Measurements from ENCODE around the gene TSEN54. TPM values are rescaled to one million over a fixed set of nuclear protein-coding genes. Genes with fewer than 3 reads are reported as not detected.

TSEN54 gene
- total RNA-seq, 1 donor = 8.0 TPM

DNA sequence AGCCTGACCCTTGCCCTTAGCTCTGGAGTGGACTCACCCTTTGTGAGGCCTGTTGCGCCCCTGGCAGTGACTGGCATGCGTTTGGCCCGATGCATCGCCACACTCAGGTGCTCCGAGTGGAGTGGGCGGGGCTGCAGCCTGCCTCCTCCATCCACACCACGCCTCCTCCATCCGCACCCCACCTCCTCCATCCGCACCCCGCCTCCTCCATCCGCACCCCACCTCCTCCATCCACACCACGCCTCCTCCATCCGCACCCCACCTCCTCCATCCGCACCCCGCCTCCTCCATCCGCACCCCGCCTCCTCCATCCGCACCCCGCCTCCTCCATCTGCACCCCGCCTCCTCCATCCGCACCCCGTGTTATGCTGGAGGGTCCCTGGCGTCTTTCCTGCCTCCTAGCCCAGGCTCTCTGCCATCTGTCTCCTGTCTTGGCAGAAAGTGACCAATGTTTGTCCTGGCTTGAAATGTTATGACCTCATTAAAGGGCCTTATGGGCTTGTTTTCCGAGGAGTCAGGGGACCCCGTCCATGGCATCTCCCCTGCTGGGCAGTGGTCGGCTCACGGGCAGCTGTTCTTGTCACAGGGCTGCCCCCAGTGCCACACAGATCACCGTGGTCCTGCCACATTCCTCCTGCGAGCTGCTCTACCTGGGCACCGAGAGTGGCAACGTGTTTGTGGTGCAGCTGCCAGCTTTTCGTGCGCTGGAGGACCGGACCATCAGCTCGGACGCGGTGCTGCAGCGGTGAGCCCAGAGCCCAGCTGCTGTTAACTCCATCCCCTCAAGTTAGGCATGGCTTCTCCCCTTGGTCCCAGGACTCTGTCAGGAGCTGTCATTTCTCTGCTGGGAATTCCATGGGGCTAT, 42.6 kb downstream of the TSEN54 start:
- DNase-seq (ENCODE audit: low read depth) = no peak
- TF ChIP-seq, protein P1, sequence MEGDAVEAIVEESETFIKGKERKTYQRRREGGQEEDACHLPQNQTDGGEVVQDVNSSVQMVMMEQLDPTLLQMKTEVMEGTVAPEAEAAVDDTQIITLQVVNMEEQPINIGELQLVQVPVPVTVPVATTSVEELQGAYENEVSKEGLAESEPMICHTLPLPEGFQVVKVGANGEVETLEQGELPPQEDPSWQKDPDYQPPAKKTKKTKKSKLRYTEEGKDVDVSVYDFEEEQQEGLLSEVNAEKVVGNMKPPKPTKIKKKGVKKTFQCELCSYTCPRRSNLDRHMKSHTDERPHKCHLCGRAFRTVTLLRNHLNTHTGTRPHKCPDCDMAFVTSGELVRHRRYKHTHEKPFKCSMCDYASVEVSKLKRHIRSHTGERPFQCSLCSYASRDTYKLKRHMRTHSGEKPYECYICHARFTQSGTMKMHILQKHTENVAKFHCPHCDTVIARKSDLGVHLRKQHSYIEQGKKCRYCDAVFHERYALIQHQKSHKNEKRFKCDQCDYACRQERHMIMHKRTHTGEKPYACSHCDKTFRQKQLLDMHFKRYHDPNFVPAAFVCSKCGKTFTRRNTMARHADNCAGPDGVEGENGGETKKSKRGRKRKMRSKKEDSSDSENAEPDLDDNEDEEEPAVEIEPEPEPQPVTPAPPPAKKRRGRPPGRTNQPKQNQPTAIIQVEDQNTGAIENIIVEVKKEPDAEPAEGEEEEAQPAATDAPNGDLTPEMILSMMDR (IDR thresholded peaks at IDR 0.05; ENCODE audit: insufficient read depth, low read length) = no peak
- no peak overlapping the region for H3K4me3 ChIP-seq (ENCODE audit: low read depth, low read length)

DNA sequence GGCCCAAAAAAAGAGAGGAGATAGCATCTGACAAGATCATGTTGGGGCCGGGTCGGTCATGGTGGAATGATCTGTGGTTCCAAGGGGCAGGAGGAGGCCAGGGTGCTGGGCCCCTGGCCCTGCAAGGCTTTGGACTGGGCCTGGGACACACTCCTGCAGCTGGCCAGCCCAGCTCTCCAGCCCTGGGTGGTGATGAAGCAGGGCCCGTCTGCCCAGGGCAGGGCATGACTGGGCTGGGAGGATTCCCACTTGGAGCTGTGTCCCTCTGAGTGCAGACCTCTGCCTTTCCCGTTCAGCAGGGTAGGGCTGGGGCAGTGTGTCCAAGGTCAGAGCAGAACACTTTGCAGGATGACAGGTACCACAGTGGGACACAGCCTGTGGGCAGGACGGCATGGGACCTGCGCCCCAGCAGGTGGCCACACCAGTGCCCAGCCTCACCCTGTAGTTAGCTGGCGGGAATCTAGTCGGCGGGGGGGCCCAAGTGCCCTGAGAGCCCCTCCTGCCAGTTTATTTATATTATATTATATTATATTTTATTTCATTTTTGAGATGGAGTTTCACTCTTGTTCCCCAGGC, 43.7 kb downstream of the TSEN54 start:
- no peak overlapping the region for H3K4me3 ChIP-seq (ENCODE audit: low read depth, low read length)
- TF ChIP-seq, protein P1 (IDR thresholded peaks at IDR 0.05; ENCODE audit: insufficient read depth, low read length) = no peak
- no peak for DNase-seq (ENCODE audit: low read depth)

DNA sequence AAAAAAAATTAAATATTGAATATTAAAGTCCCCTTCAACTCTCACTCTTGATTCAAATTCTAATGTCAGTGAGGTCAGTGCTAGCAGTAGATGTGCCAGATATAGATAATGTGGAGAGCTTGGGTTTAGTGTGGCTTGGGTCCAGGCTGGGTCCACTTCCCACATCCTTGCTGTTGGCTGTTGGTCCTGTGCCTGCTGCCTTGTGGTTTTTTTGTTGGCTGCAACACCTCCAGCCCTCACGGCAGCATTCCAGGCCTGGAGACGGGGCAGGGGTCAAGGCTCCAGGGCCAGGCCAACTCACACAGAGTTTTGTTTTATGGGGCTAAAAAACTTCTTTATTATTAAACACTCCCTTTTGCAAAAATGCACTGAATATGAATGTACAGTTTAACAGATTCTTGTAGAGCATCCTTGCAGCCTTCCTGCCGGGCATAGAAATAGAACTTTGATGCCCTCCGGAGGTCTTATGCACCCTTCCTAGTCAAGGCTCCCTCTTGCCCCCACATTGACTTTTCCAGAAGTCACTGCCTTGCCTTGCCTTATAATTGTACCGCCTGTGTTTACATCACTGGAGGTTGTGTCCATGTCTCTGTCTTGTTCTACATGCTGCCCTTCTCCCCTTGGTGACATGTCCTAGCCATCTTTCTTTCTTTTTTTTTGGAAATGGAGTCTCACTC, 45.7 kb downstream of the TSEN54 start:
- TF ChIP-seq, protein P1 (IDR thresholded peaks at IDR 0.05; ENCODE audit: insufficient read depth, low read length) = no peak
- DNase-seq (ENCODE audit: low read depth) = peak; percentile 79

DNA sequence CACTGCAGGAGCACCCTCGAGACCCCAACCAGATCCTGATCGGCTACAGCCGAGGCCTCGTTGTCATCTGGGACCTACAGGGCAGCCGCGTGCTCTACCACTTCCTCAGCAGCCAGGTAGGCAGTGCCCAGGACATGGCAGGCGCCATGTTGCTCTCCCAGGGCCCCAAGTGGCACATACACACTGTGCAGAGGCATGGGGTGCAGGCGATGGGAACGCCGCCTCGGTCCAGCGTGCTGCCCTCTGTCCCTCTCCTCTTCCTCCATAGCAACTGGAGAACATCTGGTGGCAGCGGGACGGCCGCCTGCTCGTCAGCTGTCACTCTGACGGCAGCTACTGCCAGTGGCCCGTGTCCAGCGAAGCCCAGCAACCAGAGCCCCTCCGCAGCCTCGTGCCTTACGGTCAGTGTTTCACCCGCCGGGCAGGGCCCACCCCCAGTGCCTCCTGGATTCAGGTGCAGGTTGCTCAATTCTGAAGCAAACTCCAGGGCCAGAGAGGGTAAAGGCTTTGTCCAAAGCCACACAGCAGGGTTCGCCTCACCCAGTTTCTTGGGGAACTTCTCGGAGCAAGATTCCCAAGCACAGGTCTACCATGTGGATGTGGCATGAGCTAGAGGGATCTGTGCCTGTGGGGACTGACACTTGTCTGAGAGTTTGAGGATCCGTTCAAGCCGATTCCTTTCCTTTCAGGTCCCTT, 46.9 kb downstream of the TSEN54 start:
- DNase-seq (ENCODE audit: low read depth) = no peak
- no peak overlapping the region for H3K4me3 ChIP-seq (ENCODE audit: low read depth, low read length)
- TF ChIP-seq, protein P1 (IDR thresholded peaks at IDR 0.05; ENCODE audit: insufficient read depth, low read length) = no peak

More for the DNA sequence above, 45.7 kb downstream of the TSEN54 start:
- H3K4me3 ChIP-seq (ENCODE audit: low read depth, low read length) = no peak overlapping the region

DNA sequence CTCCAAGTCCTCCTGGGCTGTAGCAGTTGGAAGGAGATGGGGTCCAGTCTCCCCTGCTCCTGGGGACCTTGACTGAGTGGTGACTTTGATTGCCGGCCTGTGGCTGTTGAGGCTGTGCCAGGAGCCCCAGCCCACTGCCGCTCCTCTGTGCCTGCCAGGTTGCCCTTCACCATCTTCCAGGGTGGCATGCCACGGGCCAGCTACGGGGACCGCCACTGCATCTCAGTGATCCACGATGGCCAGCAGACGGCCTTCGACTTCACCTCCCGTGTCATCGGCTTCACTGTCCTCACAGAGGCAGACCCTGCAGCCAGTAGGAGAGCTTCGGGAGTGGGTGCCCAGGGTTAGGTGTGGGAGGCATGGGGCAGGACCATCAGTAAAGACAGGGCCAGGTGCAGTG, 47.9 kb downstream of the TSEN54 start:
- TF ChIP-seq, protein P1 (IDR thresholded peaks at IDR 0.05; ENCODE audit: insufficient read depth, low read length) = no peak
- no peak overlapping the region for H3K4me3 ChIP-seq (ENCODE audit: low read depth, low read length)

DNA sequence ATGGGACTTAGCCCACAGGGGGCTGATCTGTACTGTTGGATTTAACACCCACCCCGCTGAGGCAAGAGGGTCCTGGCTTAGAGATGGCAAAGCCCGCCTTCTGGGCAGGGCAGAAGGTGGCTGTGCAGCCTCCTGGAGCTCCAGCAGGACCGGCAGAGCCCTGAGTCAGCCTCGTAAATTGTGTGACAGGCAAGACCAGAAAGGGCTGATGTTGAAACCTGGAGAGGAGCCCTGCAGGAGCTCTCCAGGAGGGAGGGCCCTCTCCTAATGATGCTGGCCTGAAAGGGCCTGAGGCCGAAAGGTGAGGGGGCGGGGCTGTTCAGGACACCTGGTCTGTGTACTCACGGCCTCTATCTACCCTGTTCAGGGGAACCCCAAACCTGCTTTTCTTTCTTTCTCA, 48.7 kb downstream of the TSEN54 start:
- no peak overlapping the region for H3K4me3 ChIP-seq (ENCODE audit: low read depth, low read length)
- TF ChIP-seq, protein P1 (IDR thresholded peaks at IDR 0.05; ENCODE audit: insufficient read depth, low read length) = no peak
- peak; percentile 25 for DNase-seq (ENCODE audit: low read depth)

More for the DNA sequence above, 47.9 kb downstream of the TSEN54 start:
- no peak for DNase-seq (ENCODE audit: low read depth)

Measured in fibroblast of the aortic adventitia (primary cell).